Nucleus accumbens (tissue), 56 donors: Measurements from ENCODE around the gene S100A7A.
"Not testable (repeated sequence)": the region's sequence is repeated elsewhere in the genome, so short reads cannot be mapped to it uniquely, and the experiment has no call there.

Experiments used
- DNase-seq, 56 donors: peaks; one replicate each; lab custom pipeline; 2025; lab: John Stamatoyannopoulos, UW

The S100A7A gene

DNA sequence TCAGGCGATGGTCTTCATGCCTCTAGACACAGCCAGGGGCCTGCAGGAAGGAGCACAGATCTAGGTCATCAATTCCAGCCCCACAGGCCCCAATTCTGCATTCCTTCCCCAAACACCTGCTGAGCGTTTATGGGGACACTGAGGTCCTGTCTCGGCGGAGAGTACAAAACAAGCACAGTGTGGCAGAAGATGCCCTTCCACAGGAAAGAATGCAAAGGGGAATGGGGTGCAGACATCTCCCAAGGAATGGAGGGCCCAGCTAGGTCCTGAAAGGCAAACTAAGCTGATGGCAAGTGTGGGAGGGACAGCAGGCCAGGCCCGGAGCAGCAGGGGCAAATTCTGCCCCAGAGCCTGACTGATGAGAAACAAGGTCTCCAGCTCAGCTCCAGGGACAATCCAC is 21.9 kb upstream of the S100A7A start:
- no peak for DNase-seq

DNA sequence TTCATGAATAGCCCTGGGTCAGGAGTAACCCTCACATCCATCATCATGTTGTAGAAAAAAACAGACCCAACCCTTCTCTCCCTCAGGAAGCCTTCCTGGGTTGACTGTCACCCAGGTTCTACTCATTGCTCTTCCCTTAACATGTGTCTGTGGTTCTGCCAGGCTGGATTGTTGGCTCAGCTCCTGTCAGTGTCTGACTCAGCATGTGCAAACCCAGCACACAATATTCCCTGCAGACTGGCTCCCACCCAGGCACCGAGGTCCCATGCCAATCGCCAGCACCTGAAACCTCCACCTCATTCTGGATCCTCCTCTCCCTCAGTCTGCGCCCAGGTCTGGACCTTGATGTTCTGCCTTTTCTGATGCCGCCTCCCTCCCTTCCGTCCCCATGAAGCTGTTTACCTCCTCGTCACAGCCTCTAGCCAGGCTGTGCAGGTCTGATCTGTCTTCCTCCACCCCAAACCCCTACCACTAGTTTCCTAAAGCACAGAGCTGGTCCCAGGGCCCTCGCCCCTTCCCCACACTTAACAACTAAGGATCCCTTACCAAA is 21.1 kb upstream of the S100A7A start:
- no peak for DNase-seq

DNA sequence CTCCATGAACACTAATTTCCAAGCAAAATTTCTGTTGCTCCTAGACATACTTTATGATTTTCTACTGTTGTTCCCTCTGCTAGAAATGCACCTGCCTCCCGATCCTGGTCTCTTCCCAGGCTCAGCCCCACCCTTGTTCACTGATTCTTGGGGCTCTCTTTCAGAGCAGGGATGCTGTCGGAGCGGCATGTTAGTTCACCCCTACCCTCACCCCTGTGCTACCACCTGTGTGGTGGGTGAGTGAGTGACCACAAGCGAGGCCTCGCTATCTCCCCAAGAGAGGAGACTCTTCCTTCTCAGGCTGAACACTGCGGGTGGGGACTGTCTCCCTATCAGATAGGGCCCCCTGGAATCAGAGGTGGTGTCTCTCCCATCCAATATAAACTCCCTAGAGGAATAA is 20.5 kb upstream of the S100A7A start:
- DNase-seq: no peak

DNA sequence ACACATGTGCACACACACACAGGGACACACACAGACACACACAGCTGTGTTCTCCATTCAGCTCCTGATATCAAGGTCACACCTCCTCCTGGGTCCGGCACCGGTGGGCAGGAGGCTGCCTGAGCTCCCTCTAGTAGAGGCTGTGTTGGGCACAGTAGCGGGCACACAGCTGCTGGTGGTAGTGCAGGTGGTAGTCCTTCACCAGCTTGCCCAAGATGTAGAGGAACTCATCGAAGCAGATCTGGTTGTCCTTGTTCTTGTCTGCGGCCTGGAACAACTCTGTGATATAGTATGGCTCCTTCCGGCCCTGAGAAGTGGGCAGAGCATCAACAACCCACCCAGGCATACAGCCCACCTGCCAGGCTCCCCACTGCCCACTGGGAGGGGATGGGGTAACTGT is 19.9 kb upstream of the S100A7A start:
- no peak for DNase-seq

DNA sequence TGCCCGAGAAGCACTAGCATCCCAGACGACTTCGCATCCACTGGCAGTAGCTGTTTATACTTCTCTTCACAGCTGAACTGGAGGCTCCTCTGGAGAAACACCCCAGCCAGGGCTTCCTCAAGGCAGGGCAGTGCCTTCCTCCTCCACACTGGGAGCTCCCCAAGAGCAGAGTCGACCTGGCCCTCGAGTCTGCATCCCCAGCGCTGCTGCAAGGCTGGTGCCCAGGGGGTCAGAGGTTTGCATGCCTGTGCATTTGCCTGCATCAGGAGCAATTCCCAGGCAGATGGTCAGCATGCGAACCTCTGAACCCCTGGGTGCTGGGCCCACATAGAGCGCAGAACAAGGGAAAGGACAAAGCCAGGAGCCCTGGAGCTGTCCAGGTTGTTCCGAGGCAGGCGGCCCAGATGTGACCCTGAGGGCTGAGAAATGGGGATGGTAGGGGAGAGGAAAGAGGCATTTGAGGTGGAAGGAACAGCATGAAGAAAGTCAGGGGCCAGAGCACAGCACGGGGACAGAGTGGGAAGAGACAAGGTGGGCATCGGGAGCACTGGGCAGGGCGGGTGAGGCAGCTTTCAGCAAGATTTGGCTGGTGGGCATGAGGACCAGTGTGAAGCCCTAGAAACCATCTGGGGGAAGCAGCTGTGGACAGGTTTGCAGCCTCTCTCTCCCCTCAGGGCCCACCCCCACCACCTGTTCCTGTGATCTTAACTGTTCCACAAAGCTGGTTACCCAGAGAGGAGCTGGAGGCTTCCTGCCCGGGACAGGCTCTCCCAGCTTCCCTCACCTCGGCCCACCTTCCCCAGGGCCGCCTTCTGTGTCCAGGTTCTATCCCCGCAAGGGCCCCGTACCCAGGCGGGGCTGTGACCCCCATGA is 19.0 kb upstream of the S100A7A start:
- no peak for DNase-seq

DNA sequence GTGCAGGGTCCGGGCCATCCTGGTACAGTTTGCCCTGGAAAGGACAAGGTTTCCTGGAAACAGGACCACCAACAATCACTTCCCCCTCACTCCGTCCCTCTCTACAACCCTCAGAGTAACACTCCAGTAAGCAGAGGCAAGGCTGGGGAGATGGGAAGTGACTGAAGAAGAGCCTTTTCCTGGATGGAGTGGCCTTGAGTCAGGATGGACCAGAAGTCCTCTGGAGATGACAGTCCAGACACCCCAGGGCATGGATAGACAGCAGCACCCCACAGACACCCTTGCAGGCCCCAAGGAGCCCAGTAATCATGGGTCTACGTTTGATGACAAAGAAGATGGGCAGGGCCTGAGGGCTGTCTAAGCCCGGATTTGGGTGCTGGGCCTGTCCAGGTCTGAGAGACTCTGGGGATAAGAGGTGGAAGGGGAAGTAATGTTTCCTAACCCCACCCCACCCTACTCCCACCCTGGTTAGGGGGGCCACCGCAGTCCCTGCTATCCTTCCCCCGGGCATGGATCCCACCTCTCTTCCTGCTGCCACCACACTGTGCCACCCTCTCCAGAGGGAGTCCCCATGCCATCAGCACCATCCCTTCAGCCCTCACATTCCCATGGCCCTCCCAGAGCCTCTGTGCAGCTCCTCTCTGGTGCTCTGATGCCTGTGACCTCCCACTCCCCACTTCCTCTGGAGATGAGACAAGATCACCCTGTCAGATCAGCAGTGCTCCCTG is 18.2 kb upstream of the S100A7A start:
- DNase-seq: no peak

DNA sequence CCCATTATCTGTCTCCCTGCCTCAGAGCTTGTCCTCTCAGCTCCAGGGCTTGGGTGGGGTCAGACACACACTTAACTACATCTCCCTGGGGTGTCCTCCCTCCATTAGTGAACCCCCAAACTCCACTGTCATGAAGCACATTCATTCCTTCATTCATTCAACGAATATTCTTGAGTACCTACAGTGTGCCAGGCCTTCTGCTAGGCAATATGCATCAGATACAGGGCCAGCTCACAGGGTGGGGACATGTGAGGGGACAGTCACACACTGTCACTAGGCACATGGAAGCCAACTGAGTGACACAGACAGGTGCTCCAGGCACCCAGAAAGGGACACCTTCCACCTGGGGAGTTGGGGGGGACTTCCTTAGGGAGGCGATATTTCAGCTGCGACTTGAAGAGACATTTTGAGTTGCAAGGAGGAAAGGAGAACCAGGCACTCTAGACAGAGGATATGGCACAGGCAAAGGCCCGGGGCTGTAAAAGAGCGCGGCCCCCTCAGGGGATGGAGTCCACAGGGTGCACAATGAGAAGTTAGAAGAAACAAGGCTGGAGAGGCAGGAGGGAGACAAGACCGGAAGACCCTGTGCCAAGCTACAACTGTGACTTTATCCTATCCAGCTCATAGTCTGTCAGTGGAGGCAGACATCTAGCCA is 16.8 kb upstream of the S100A7A start:
- DNase-seq: no peak

DNA sequence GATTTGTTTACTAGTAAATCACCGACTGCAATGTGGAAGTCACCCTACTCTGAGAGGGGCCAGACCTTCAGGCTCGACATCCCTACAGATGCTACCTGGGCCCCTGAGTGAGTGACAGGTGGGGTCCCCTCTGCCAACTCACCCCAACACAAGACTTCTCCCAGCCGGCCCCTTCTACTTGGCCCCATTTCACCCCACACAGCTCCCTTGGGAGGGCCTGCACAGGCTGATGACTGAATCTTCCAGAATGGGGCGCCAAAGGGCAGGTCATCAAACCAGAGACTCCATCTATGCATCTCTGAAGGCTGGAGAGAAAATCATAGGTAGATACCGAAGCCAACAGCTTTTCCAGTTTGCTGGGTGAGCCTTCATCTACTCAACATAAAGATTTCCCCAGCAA is 16.1 kb upstream of the S100A7A start:
- no peak for DNase-seq

DNA sequence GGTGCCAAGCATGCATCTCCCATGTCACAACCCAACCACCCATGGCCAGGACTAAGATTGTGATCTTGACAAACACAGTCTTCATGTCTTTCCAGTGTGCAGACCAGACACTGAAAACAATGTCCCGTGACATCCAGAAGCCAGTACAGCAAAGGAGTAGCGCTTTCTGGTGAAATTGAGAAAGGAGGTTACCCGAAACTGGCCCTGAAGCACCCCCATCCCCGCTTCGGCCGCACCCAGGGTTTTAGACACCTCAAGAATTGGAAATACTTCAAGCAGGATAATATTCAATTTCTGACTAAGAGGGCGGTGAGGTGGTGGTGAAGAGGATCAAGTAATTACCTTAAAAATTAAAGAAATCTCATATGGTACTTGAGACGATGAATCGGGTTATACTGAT is 14.9 kb upstream of the S100A7A start:
- no peak for DNase-seq

DNA sequence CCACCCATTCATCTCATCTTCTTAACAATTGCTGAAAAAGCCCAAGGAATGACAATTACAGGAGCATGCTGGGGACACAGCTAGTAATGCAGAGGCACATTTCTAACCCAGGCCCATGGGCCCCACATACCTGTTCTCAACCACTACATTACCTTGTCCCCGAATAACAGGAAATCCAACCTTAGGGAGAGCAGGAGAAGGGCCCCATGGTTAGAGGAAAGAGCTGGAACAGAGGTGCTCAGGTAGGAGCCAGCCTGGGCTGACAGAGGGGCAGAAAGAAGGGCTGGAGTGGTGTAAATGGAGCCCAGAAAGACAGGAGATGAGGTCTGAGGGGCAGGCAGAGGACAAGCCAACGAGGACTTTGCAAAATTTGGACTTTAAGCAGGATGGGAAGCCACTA is 14.1 kb upstream of the S100A7A start:
- no peak for DNase-seq

DNA sequence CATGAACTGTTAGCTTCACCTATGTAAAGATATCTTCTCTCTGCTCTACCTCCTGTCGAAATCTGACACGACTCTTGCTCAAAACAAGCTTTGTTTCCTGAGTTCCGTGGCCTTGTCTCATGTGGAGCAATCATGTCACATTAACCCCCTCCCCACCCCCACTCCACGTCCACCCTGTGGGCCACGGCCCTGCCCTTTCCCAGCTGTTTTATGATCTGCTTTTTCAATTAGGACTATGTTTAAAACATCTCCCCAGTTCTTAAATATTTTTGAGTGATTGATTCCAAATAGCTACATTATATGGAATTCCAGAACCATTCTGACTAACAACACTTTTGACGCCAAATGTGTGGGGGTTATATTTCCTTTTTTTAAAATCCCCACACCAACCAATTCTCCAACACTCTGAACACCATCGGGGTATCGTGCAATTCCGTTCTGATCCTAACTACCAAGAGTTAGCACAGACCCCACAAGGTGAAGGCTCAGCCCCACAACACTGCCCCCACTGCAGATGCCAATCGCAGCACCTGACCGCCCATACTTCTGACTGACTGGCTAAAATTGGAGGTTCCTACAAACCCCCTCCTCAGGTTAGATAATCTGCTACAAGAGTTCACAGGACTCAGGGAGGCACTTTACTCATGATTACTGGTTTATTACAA is 12.8 kb upstream of the S100A7A start:
- DNase-seq: no peak

DNA sequence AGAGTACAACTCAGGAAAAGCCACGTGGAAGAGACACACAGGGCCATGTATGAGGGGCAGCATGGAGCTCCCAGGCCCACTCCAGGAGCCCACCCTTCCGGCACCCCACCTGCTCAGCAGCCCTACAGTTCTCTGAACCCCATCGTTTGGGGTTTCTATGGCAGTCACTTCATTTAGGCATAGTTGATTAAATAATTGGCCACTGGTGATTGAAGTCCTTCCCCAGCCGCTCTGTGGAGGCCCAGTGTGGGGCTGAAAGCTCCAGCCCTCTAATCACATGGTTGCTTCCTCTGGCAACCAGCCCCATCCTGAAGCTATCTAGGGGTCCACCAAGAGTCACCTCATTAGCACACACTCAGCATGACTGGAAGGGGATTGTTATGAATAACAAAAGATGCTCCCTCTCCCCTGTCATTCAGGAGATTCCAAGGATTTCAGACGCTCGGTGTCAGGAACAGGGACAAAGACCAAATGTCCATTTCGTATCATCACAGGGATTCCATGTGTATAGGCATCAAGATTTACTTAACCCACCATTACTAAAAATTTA is 12.2 kb upstream of the S100A7A start:
- no peak for DNase-seq

DNA sequence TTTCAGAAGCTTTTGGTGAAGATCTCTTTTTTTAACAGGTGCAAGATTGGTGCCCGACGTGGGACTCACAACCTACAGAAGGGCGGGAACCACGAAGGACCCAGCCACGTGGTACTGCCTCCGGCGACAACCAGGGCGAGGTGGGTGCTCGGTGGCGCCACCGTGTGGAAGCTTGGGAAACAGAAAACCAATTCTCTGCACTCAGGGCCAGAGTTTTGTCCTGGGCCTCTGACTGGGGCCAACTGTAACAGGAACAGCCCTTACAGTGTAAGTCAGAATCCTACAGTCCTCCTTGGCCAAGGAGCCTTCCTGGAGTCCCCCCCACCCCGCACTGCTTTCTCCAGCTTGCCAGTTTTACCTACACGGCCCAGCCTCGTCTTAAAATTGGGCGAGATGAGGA is 11.6 kb upstream of the S100A7A start:
- peak in 2 of 56 donors; percentile 9 to 22 for DNase-seq

DNA sequence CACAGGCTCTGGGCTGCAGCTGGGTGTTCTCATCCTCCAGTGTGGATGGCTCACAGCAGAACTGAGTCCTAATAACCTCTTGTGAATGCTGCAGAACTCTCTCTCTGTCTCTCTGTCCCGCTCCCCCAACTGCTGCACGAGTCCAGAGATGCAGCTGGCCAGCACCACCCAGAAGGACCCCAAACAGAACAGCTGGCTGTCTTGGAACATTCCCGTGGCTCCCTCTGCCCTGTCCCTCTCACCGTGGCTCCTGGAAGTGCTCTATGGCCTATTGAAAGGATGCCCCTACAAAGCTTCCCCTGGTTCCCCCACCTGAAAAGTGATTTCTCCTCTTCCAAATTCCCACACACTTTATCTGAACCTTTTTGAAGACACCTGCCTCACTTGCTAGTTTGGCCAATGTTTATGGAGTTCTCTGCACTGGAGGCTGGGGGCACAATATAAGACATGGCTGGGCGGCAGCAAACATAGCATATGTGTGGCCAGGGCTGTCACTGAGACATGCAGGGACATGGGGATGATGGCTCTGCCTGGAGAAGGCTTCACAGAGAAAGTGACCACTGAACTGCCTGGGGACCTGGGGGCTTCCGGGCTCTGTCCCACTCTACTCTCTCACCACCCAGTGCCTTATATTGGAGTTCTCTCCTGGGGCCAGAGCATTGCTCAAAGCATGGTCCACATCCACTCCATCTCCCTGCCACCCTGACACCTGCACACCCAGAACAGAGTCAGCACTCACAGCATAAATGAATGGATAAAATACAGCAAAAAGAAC is 10.3 kb upstream of the S100A7A start:
- not testable (repeated sequence) for DNase-seq

DNA sequence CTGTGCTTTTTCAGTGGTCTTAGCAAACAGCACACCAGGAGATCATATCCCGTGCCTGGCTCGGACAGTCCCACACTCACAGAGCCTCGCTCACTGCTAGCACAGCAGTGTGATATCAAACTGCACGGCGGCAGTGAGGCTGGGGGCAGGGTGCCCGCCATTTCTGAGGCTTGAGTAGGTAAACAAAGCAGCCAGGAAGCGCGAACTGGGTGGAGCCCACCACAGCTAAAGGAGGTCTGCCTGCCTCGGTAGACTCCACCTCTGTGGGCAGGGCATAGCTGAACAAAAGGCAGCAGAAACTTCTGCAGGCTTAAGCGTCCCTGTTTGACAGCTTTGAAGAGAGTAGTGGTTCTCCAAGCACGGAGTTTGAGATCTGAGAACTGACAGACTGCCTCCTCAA is 9.0 kb upstream of the S100A7A start:
- DNase-seq: not testable (repeated sequence)

DNA sequence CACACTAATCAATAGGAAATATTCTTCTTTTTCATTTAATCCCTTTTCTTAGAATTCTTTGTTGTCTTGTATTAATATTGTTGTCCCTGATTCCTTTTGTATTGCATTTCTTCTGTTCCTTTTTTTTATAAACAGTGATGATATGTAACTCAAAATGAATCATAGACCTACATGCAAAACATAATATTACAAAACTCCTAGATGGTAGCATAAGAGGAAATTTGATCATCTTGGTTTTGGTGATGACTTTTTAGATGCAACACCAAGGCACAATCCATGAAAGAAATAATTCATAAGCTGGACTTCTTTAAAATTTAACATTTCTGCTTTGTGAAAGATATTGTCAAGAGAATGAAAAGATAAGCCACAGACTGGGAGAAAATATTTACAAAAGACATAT is 2.4 kb upstream of the S100A7A start:
- not testable (repeated sequence) for DNase-seq

DNA sequence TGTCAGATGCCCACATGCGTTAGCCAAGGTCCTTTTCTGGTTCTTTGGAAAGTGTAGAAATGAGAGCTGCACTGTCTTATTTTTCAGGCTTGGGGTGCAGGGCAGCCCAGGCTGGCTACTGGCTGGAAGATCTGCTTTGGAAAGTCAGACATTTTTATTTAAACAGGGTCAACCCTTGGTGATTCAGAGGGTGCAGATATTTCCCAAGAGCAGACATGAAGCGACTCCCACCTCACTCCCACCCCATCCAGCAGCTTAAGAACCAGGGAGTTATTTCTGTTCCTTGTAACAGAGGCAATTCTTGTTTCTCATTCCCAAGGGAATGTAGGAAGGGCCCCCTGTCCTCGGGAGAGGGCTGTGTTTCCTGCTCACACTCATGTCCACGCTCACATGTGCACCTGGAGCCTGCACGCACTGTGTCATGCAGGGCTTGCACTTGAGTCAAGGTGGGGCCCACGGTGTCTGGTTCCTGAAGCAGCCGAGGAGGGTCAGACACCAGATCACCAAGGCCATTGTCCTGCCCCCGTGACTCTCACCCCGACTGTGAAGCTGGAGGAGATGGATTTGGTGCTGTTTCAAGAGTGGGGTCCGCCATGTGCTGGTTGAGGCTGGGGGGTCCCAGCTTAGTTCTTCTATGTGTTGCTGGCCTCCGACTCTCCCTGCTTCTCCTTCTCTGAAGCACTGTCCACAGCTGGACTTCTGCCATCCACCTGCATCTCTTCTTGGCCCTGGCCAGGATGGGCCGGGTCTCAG is 992 bp downstream of the S100A7A start:
- peak in 1 of 56 donors; percentile 15 for DNase-seq

DNA sequence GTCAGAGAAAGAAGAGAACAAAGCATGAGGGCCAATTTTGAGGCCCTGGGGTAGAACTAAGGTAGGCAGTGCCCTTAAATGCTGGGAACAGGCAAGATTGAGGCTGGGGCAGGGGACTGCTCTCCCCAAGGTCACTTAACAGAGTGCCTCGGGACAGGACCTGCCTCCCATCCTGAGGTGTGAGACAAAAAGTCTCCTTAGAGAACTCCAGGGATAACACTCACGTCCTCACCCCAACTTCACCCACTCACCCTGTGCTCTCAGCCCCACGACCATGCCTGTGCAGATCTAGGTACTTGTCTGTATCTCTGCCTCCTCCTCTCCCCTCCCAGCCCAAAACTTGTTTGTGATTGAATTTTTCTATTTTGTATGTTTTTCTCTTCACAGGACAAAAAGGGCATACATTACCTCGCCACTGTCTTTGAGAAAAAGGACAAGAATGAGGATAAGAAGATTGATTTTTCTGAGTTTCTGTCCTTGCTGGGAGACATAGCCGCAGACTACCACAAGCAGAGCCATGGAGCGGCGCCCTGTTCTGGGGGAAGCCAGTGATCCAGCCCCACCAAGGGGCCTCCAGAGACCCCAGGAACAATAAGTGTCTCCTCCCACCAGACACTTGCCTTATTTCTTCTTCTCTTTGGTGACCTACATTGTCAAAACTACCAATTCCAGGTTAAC is 2.6 kb downstream of the S100A7A start:
- not testable (repeated sequence) for DNase-seq
